NCI-H226 (cell line): ENCODE data around the gene CHST12.

ENCODE experiments used
- DNase-seq: peaks from one replicate; pipeline ENCODE4 v3.0.0-alpha.2; 2015

The CHST12 gene

GRCh38 chr7:2483494-2483893 is 80.1 kb downstream of the CHST12 start:
- DNase-seq: no peak

DNA sequence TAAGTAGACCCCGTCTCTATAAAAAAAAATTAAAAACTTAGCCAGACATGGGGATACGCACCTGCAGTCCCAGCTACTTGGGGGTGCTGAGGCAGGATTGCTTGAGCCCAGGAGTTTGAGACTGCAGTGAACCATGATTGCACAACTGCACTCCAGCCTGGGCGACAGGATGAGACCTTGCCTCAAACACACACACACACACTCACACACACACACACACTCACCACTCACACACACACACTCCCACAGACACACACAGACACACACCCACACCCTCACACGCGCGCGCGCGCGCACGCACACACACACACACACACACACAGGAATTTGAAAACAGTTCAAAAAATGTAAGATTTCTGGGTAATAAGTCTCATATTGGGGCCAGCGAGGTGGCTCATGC is 81.5 kb downstream of the CHST12 start:
- DNase-seq: no peak

GRCh38 chr7:2487586-2488271 is 84.3 kb downstream of the CHST12 start:
- DNase-seq: no peak

- DNase-seq: no peak
These were observed 84.8 kb downstream of the CHST12 start for GRCh38 chr7:2488272-2488645.

DNA sequence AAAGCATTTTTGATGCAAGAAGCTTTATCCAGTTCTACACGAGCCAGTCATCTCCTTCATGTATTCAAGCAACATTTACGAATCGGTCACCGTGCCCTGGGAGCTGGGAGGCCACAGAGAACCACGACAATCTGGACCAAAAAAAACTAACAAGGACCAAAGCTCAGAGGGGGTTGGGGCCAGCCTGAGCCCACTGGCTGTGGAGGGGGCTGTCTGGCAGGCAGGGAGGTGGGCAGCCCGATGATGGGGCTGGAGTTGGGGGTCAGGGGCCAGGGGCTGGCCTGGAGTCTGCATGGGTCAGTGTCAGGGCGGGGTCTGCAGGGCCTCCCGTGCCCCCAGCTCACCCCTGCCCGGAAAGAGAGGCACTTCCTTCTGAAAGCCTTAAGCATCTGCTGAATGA is 85.3 kb downstream of the CHST12 start:
- DNase-seq: no peak

DNA sequence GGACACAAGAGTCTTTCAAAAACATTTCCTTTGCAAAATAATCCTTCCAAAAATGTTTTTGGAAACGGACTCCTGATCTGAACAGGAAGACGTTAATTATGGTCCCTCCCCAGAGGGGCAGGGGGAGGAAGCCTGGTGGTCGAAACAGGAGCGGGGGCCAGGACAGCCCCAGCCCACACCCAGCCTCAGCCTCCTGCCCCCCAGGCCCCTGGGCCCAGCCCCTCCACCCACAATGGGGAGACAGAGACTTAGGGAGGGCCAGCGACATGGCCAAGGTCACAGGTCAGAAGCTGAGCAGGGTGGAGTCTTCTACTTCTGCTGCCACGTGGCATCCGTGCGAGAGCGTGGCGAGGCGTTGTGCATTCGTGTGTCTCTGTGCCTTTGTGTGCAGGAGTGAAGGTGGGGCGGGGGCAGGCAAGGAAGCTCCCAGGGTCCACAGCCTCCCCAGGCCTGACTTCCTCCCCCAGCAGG is 86.8 kb downstream of the CHST12 start:
- DNase-seq: no peak

- DNase-seq: no peak
These were observed 88.6 kb downstream of the CHST12 start for GRCh38 chr7:2492038-2492437.

DNA sequence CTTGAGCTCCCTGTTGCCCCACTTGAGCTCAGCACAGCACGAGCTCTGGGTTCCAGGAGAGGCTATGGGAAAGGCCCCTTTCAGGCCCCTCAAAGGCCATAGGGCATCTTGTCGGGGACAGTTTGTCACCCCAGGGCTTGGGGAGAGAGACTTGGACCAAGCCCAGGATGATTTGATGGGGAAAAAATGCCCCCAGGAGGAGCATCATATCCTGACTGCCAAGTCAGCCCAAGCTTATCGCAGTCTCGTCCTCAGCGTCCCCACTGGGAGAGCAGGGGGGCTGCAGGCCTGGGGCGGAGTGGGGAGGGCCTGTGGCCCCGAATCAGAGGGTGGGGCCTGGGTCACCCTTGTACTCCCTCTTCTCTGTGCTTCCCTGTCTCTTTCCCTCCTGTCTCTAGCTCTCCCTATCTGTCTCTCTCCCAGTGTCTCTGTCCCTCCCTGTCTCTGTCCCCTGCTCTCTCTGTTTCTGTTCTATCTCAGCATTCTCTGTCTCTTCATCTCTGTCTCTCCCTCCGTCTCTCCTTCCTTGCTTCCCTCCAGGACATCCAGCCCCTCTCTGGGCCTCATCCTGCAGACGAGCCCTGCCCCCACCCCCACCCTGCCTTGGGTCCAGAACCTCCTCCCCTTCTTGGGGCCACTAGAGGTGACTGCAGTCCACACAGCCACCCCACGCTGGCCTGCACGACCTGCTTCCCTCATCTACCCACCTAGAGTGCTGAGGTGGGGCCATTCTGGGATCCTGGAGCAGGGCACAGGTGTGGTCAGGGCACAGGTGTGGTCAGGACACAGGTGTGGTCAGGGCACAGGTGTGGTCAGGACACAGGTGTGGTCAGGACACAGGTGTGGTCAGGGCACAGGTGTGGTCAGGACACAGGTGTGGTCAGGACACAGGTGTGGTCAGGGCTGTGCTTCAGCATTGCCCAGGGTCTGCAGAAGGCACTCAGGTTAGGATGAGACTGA is 90.1 kb downstream of the CHST12 start:
- DNase-seq: no peak

- DNase-seq: no peak
These were observed 91.0 kb downstream of the CHST12 start for GRCh38 chr7:2494191-2495130.

DNA sequence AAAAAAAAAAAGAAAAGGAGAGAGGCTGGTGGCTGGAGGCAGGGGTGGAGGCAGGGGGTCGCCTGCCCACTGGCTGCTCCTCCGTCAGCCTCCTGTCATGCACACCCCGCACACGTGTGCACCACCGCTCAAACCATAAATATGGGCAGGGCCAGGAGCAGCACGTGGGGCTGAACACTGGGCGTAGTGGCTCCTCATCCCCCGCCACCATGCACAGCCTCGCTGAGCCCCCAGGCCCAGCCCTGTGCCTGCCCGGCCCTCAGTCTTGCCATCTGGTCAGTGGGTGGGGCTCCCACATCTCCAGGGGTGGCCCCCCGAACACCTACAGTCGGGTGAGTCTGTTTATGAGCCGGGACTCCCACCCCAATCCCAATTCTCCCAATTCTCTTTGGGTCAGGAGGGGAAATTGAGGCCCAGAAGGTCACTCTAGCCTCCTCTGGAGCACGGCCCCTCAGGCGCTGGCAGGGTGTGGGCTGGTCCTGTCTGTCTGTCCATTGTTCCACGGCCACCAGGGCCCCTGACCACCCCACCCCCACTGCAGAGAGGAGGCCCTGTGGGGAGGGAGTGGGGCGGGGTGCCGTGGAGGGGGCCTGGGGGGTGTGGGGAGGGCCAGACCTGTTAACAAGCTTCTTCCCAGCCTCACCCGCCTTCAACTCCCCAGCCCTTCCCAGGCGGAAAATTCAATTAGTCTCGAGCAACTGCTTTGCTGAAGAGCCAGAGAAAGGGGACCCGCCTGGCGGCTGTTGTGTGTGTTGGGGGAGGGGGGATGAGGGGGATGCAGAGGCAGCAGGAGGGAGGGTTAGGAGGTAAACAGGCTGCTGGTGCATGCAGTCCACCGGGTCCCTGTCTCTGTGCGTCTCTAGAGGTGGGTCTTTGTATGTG is 92.2 kb downstream of the CHST12 start:
- no peak for DNase-seq

DNA sequence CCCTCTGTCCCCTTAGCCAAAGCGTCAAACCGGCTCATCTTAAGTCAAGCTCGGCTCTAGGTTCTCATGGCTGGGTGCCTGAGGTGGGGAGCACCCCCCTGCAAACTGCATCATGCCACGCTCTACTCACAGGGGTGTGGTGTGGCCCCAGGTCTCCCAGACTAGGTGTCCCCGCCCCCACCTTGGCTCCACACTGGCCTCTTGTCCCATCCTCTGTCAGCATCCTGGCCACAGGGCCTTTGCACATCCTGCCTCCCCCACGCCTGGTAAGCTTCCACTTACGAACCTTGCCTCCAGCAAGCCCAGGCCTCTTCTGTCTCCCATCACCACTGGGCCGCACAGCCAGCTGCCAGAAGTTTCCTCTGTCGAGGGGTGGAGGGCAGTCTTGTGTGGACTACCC is 93.0 kb downstream of the CHST12 start:
- no peak for DNase-seq

DNA sequence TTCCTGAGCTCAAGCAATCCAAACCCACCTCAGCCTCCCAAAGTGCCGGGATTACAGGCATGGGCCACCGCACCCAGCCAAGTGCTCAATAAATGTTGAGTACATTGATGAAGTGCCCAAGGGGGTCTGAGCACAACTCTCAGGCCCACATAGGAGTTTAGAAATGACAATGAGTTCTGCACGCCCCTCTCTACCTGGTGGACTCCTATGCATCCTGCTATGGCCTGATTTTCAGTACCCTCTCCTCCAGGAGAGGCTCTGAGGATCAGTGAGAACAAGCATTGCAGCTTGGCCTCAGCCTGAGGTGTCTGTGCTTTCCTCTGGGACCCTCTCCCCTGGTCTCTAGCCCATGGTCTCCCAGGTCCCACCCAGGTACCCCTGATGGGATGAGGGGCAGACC is 93.7 kb downstream of the CHST12 start:
- DNase-seq: no peak

DNA sequence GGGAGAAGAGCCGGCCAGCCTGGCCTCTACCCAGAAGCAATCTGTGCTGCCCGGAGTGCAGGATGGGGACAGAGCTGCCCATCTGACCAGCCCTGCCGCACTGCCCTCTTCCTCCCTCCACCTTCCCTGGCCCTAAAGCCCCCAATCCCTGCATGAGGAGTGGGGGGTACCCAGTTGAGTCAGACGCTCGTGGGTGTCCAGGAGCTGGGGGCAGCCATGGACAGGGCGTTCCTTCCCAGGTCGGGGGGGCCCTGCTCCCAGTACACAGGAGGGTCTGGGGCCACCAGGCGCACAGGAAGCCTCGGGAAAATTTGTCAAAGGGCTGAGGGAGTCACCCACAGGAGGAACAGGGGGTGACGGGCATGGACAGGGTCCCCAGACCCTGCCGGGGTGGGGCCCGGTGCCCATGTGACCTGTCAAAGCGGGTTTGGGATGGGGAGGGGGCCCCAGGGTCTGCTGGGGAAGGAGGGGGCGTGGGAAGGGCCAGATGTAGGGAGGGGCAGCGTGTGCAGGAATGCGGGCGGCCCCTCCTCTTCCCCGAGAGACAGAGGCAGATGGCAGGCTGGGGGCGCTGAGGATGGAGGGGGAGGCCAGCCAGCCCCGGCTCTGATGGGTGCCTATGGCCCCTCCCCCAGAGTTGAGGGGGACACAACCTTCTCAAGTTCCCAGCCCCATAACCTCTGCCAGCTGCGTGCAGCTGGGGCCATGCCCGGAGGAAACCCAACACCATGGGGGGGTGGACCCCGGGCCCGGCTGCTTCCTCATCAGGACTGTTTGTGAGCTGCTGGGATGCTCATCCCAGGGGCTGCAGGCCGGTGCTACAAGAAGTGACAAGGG is 94.3 kb downstream of the CHST12 start:
- no peak for DNase-seq
